H1 (cell line): Measurements from ENCODE around the gene TNP1. TPM values are rescaled to one million over a fixed set of nuclear protein-coding genes. Genes with fewer than 3 reads are reported as not detected.

Experiments used
- CTCF ChIP-seq, 3 experiments: IDR thresholded peaks; 1 replicate in 2 of 3; 2 replicates in 1 of 3; pipeline versions ENCODE4 v1.5.1 to v1.6.1; 2011; ENCODE audit warnings: low read length in 3 of 3, mild to moderate bottlenecking in 3 of 3, inconsistent platforms in 2 of 3, low read depth in 1 of 3, moderate library complexity in 1 of 3; ENCODE audit not compliant: insufficient read depth in 1 of 3; ENCODE audit errors: control extremely low read depth in 1 of 3
- polyA plus RNA-seq, 7 experiments: library from polyadenylated mRNA; depleted of rRNA in 3 of 7; stranded (reverse) in 5 of 7; unstranded in 2 of 7; fragments of >200 nt in 5 of 7; fragments of 200-250 nt in 2 of 7; gene quantifications; 1 replicate in 5 of 7; 2 replicates in 1 of 7; 4 replicates in 1 of 7; pipeline versions ENCODE4 v1.2.1 to v1.2.3, GENCODE V29; 2011 to 2013; ENCODE audit warnings: missing spikeins in 2 of 7, mixed read lengths in 2 of 7
- total RNA-seq: library from RNA; stranded (reverse); fragmentation: NEBNext Ultra II Directional; extraction: Animal tissue kit (Norgen Biotek cat#: 25700); gene quantifications from 2 replicates; pipeline ENCODE4 v1.2.1, GENCODE V29; 2021

Gene TNP1
- total and polyA plus RNA-seq, 2 of the 8 experiments (the other 6 are each of a cell fraction or from before 2014, with no cell fraction given): not detected

GRCh38 chr2:216858312-216858711 lies 1.6 kb downstream of the TNP1 start (continued):
- no peak for TF ChIP-seq CTCF (IDR thresholded peaks at IDR 0.05; ENCODE audit: control extremely low read depth in 1 of 3, insufficient read depth in 1 of 3, low read depth in 1 of 3, low read length in 3 of 3)
